IMR-90 (cell line): ENCODE measurements around the gene GADD45GIP1. TPM values are rescaled to one million over a fixed set of nuclear protein-coding genes. Genes with fewer than 3 reads are reported as not detected.
A peak's percentile ranks its signal among the peaks of the same experiment; 100 is the strongest.

ENCODE experiments used
- ATAC-seq: fragments of 200-7000 bp; cut with Tn5 transposase; 2 replicates; pipeline ENCODE4 v1.9.1; 2020; ENCODE audit warnings: low read depth, mild to moderate bottlenecking, moderate library complexity
- BruUV-seq: library from RNA; stranded (reverse); fragments of 400-500 nt; replicated peaks from 2 replicates; lab custom pipeline; 2021; lab: Mats Ljungman, UMichigan
- CTCF ChIA-PET: fragments of 300-600 bp; formaldehyde crosslinking; extraction: SDS; loops from one replicate; lab custom pipeline; 2021; ENCODE audit warnings: antibody characterized with exemption; lab: Yijun Ruan, JAX
- POLR2A ChIA-PET: fragments of 300-600 bp; sonication (Branson Sonifier 250); formaldehyde crosslinking; loops from one replicate; lab custom pipeline; 2022; ENCODE audit warnings: antibody characterized with exemption; ENCODE audit not compliant: unreplicated experiment; lab: Charles Lee
- DNase-seq: peaks from one replicate; pipeline ENCODE4 v3.0.0; 2013
- H2AFZ ChIP-seq: replicated peaks from 2 replicates; pipeline ENCODE3; 2013; ENCODE audit warnings: low read length, mild to moderate bottlenecking; ENCODE audit not compliant: poor library complexity
- H2AK5ac ChIP-seq: 2 replicates; pipeline ENCODE4 v1.6.1; 2013; ENCODE audit warnings: low read depth, low read length, inconsistent platforms
- H2AK9ac ChIP-seq: replicated peaks from 2 replicates; pipeline ENCODE3; 2013; ENCODE audit warnings: mild to moderate bottlenecking, low read depth, low read length, moderate library complexity; ENCODE audit not compliant: poor library complexity
- H2BK120ac ChIP-seq: 2 replicates; pipeline ENCODE4 v1.6.1; 2013; ENCODE audit warnings: low read depth, low read length, inconsistent platforms
- H2BK15ac ChIP-seq: 3 replicates; pipeline ENCODE4 v1.6.1; 2013; ENCODE audit warnings: low read depth, low read length, inconsistent platforms
- H2BK20ac ChIP-seq: 2 replicates; pipeline ENCODE4 v1.6.1; 2013; ENCODE audit warnings: low read depth, mild to moderate bottlenecking, inconsistent platforms, low read length, moderate library complexity
- H2BK5ac ChIP-seq: 2 replicates; pipeline ENCODE4 v1.6.1; 2013; ENCODE audit warnings: mild to moderate bottlenecking, low read depth, low read length, inconsistent platforms; ENCODE audit not compliant: poor library complexity, severe bottlenecking
- H3K14ac ChIP-seq: replicated peaks from 2 replicates; pipeline ENCODE4 v1.6.1; 2013; ENCODE audit warnings: low read depth, low read length, inconsistent platforms
- H3K18ac ChIP-seq: 2 replicates; pipeline ENCODE4 v1.6.1; 2013; ENCODE audit warnings: low read depth, low read length, control low read depth
- H3K23ac ChIP-seq: 2 replicates; pipeline ENCODE4 v1.6.1; 2013; ENCODE audit warnings: low read depth, low read length, inconsistent platforms
- H3K27ac ChIP-seq: 2 replicates; pipeline ENCODE4 v1.5.1; 2013; ENCODE audit warnings: mild to moderate bottlenecking, control low read depth, low read length; ENCODE audit not compliant: insufficient read depth
- H3K27me3 ChIP-seq: 2 replicates; pipeline ENCODE4 v1.6.1; 2013; ENCODE audit warnings: low read length; ENCODE audit not compliant: control insufficient read depth, insufficient read depth
- H3K36me3 ChIP-seq: 2 replicates; pipeline ENCODE4 v1.6.1; 2013; ENCODE audit warnings: low read length, mixed read lengths; ENCODE audit not compliant: control insufficient read depth, insufficient read depth
- H3K4ac ChIP-seq: 2 replicates; pipeline ENCODE4 v1.6.1; 2013; ENCODE audit warnings: low read depth, low read length, inconsistent platforms
- H3K4me1 ChIP-seq: 2 replicates; pipeline ENCODE4 v1.6.1; 2013; ENCODE audit warnings: low read length, mixed read lengths; ENCODE audit not compliant: control insufficient read depth, insufficient read depth
- H3K4me2 ChIP-seq: 2 replicates; pipeline ENCODE4 v1.6.1; 2013; ENCODE audit warnings: low read depth, mild to moderate bottlenecking, control low read depth, low read length, moderate library complexity
- H3K4me3 ChIP-seq: 2 replicates; pipeline ENCODE4 v1.5.1; 2013; ENCODE audit warnings: low read depth, mild to moderate bottlenecking, control low read depth, low read length, moderate library complexity; ENCODE audit not compliant: insufficient read depth
- H3K56ac ChIP-seq: 2 replicates; pipeline ENCODE4 v1.6.1; 2013; ENCODE audit warnings: low read length, inconsistent platforms; ENCODE audit not compliant: insufficient read depth; ENCODE audit errors: extremely low read depth
- H3K79me1 ChIP-seq, 2 experiments: 2 replicates each; pipeline ENCODE4 v1.6.1; 2013; ENCODE audit warnings: low read length in 2 of 2, inconsistent platforms in 1 of 2, low read depth in 1 of 2
- H3K9ac ChIP-seq: 2 replicates; pipeline ENCODE4 v1.6.1; 2013; ENCODE audit warnings: low read depth, low read length, control low read depth
- H3K9me1 ChIP-seq: 2 replicates; pipeline ENCODE4 v1.6.1; 2013; ENCODE audit warnings: low read length, inconsistent platforms; ENCODE audit not compliant: insufficient read depth
- H3K9me3 ChIP-seq: 2 replicates; pipeline ENCODE4 v1.6.1; 2013; ENCODE audit warnings: low read length; ENCODE audit not compliant: control insufficient read depth, insufficient read depth
- H4K20me1 ChIP-seq: 2 replicates; pipeline ENCODE4 v1.6.1; 2013; ENCODE audit warnings: low read length, inconsistent platforms; ENCODE audit not compliant: insufficient read depth
- H4K5ac ChIP-seq: 2 replicates; pipeline ENCODE4 v1.6.1; 2013; ENCODE audit warnings: mild to moderate bottlenecking, low read depth, low read length, control low read depth
- H4K8ac ChIP-seq, 2 experiments: 2 replicates each; pipeline ENCODE4 v1.6.1; 2013; ENCODE audit warnings: low read depth in 2 of 2, low read length in 2 of 2, control low read depth in 1 of 2, inconsistent platforms in 1 of 2
- H4K91ac ChIP-seq: 2 replicates; pipeline ENCODE4 v1.6.1; 2013; ENCODE audit warnings: low read depth, low read length, inconsistent platforms; ENCODE audit not compliant: insufficient read depth
- BHLHE40 ChIP-seq: fragments of 150-350 bp; IDR thresholded peaks from 2 replicates; pipeline ENCODE4 v1.6.1; 2016; ENCODE audit warnings: mild to moderate bottlenecking, low read depth, low read length
- CEBPB ChIP-seq: IDR thresholded peaks from 2 replicates; pipeline ENCODE4 v1.6.1; 2012; ENCODE audit warnings: low read depth, low read length, improper control_type of control experiment
- CHD1 ChIP-seq: IDR thresholded peaks from 2 replicates; pipeline ENCODE4 v1.6.1; 2012; ENCODE audit warnings: low read depth, low read length, improper control_type of control experiment
- CTCF ChIP-seq: conservative IDR thresholded peaks from 2 replicates; pipeline ENCODE4 v1.5.1; 2012; ENCODE audit warnings: mild to moderate bottlenecking, low read depth, low read length, improper control_type of control experiment
- FOS ChIP-seq: fragments of 150-350 bp; IDR thresholded peaks from 2 replicates; pipeline ENCODE4 v1.6.1; 2016; ENCODE audit warnings: low read depth, low read length
- MAFK ChIP-seq: IDR thresholded peaks from 2 replicates; pipeline ENCODE4 v1.6.1; 2012; ENCODE audit warnings: low read depth, low read length, improper control_type of control experiment
- MAZ ChIP-seq: IDR thresholded peaks from 2 replicates; pipeline ENCODE4 v1.6.1; 2012; ENCODE audit warnings: low read depth, mild to moderate bottlenecking, low read length, improper control_type of control experiment, moderate library complexity, borderline replicate concordance
- MXI1 ChIP-seq: IDR thresholded peaks from 2 replicates; pipeline ENCODE4 v1.6.1; 2012; ENCODE audit warnings: low read depth, mild to moderate bottlenecking, low read length, moderate library complexity, borderline replicate concordance
- NFE2L2 ChIP-seq: fragments of 150-350 bp; IDR thresholded peaks from 2 replicates; pipeline ENCODE4 v1.6.1; 2016; ENCODE audit warnings: low read depth, mild to moderate bottlenecking, low read length
- POLR2A ChIP-seq: IDR thresholded peaks from 2 replicates; pipeline ENCODE4 v1.6.1; 2012; ENCODE audit warnings: mild to moderate bottlenecking, low read depth, low read length
- RAD21 ChIP-seq: IDR thresholded peaks from 2 replicates; pipeline ENCODE4 v1.6.1; 2012; ENCODE audit warnings: low read length, improper control_type of control experiment
- RCOR1 ChIP-seq: IDR thresholded peaks from 2 replicates; pipeline ENCODE4 v1.6.1; 2012; ENCODE audit warnings: mild to moderate bottlenecking, low read length, improper control_type of control experiment; ENCODE audit not compliant: insufficient replicate concordance
- RFX5 ChIP-seq: IDR thresholded peaks from 2 replicates; pipeline ENCODE4 v1.8.0; 2012; ENCODE audit warnings: low read depth, mild to moderate bottlenecking, low read length, moderate library complexity
- SMC3 ChIP-seq: fragments of 150-350 bp; IDR thresholded peaks from 2 replicates; pipeline ENCODE4 v1.6.1; 2016; ENCODE audit warnings: low read depth, mild to moderate bottlenecking, antibody characterized with exemption, low read length, moderate library complexity
- USF2 ChIP-seq: fragments of 150-350 bp; IDR thresholded peaks from 2 replicates; pipeline ENCODE4 v1.6.1; 2017; ENCODE audit warnings: mild to moderate bottlenecking, antibody characterized with exemption, low read length, low read depth
- WGBS, 2 experiments: methylation state at CpG; one replicate each; pipeline versions ENCODE4 v1.1.5 to v1.1.7; 2013; ENCODE audit warnings: missing lambda C conversion rate in 2 of 2; ENCODE audit not compliant: insufficient read length in 1 of 2; ENCODE audit errors: extremely low coverage in 2 of 2; 5-methylcytosine and 5-hydroxymethylcytosine counted together
- dilution Hi-C: fragments of 300-500 bp; cut with HindIII; formaldehyde crosslinking; loops from one replicate; pipeline ENCODE4 v1.14.3; 2018; ENCODE audit warnings: low sequenced_read_pairs; ENCODE audit not compliant: unreplicated experiment
- in situ Hi-C: fragments of 300-500 bp; cut with MboI; formaldehyde crosslinking; loops from 3 replicates; pipeline ENCODE4 v1.14.3; 2019; ENCODE audit warnings: low sequenced_read_pairs, inconsistent platforms, mixed read lengths
- intact Hi-C: fragments of 100-400 bp; cut with micrococcal nuclease; formaldehyde crosslinking; loops from 2 replicates; pipeline ENCODE4 v1.10.0; 2022
- polyA plus RNA-seq, 3 experiments: library from polyadenylated mRNA; depleted of rRNA; stranded (reverse); fragments of >200 nt; gene quantifications; 2 replicates each; pipeline ENCODE4 v1.2.3, GENCODE V29; 2012; ENCODE audit warnings: low replicate concordance in 1 of 3
- total RNA-seq: library from RNA; depleted of rRNA; stranded (reverse); fragments of >200 nt; gene quantifications from 2 replicates; pipeline ENCODE4 v1.2.3, GENCODE V29; 2012

The GADD45GIP1 gene
- total and polyA plus RNA-seq, 2 of the 4 experiments (the other 2 are of a cell fraction): 13.3 to 42.4 TPM

- BruUV-seq: no TSS peak
- Histone ChIP-seq H2AFZ (peak overlapping the region; percentile 63), H2BK15ac (no peak overlapping the region), H2BK5ac (no peak overlapping the region), H3K9me1 (peaks cover 8% of the 10 kb centered on the region; the same call in 1 of the 2 replicates), H3K9me3 (no peaks in the 10 kb centered on the region), H3K27me3 (no peaks in the 10 kb centered on the region), H3K4ac (no peak overlapping the region), H3K27ac (no peak overlapping the region), H3K9ac (no peak overlapping the region), H4K20me1 (no peaks in the 10 kb centered on the region), H3K4me2 (no peak overlapping the region), H3K18ac (no peak overlapping the region), H3K4me1 (peaks cover 3% of the 10 kb centered on the region; the same call in 1 of the 2 replicates), H2BK20ac (no peak overlapping the region), H3K36me3 (no peaks in the 10 kb centered on the region), H4K91ac (no peak overlapping the region), H3K4me3 (no peak overlapping the region), H3K23ac (no peak overlapping the region; the same call in 1 of the 2 replicates), H2BK120ac (no peak overlapping the region), H4K5ac (no peak overlapping the region), H3K56ac (no peak overlapping the region), H3K79me1 (peaks cover 0 to 6% of the 10 kb centered on the region in 2 experiments; a peak in 1 of 4 replicates), H2AK9ac (peak overlapping the region; percentile 72), H3K14ac (no peak overlapping the region), H4K8ac (no peak overlapping the region), H2AK5ac (peak overlapping the region; percentile 86)
- ChIA-PET CTCF (no interaction called here), POLR2A (no interaction called here)
- no peak for ATAC-seq
- no peak for DNase-seq
- intact Hi-C loops (no loop called here), dilution Hi-C loops (no loop called here), in situ Hi-C loops (loop anchor here (25.0 kb wide), 1 partner anchor 746 kb away; a partner anchor contains a TSS)
- no peak for TF ChIP-seq RCOR1
- no peak for TF ChIP-seq SMC3
- TF ChIP-seq RFX5: no peak
- no peak for TF ChIP-seq MXI1
- no peak for TF ChIP-seq CTCF
- no peak for TF ChIP-seq FOS
- no peak for TF ChIP-seq MAFK
- no peak for TF ChIP-seq NFE2L2
- no peak for TF ChIP-seq POLR2A
- TF ChIP-seq CHD1: no peak
- no peak for TF ChIP-seq BHLHE40
- no peak for TF ChIP-seq MAZ
- TF ChIP-seq CEBPB: no peak
- no peak for TF ChIP-seq USF2
- TF ChIP-seq RAD21: no peak
- no CpG with 5 or more reads among the region's 3 CpGs for WGBS, 2 experiments
These were observed 33.8 kb upstream of the GADD45GIP1 start for GRCh38 chr19:12990853-12991252.
